LNCaP clone FGC (cell line): ENCODE results near the gene DLX5.

ENCODE experiments used
- DNase-seq: peaks from one replicate; pipeline ENCODE4 v3.0.0-alpha.2; 2011; ENCODE audit warnings: low read depth
- H3K4me3 ChIP-seq: 2 replicates; pipeline ENCODE4 v1.5.1; 2011; ENCODE audit warnings: mild to moderate bottlenecking, low read depth, low read length, control low read depth
- CTCF ChIP-seq: IDR thresholded peaks from 2 replicates; pipeline ENCODE4 v1.5.1; 2012; ENCODE audit warnings: mild to moderate bottlenecking; ENCODE audit not compliant: control insufficient read depth, insufficient read depth; ENCODE audit errors: extremely low read depth

DLX5 gene

GRCh38 chr7:97020996-97021746 lies 3.5 kb downstream of the DLX5 start:
- H3K4me3 ChIP-seq = no peak overlapping the region
- no peak for DNase-seq
- TF ChIP-seq CTCF = no peak

- DNase-seq = no peak
- TF ChIP-seq CTCF = no peak
- H3K4me3 ChIP-seq = no peak overlapping the region
Observed at GRCh38 chr7:97020601-97020995, 4.0 kb downstream of the DLX5 start.

GRCh38 chr7:97019710-97020225 lies 4.9 kb downstream of the DLX5 start:
- no peak for TF ChIP-seq CTCF
- no peak overlapping the region for H3K4me3 ChIP-seq
- DNase-seq = no peak

- DNase-seq = no peak
- no peak for TF ChIP-seq CTCF
- no peak overlapping the region for H3K4me3 ChIP-seq
Observed at GRCh38 chr7:97018791-97019531, 5.7 kb downstream of the DLX5 start.

- TF ChIP-seq CTCF = no peak
- H3K4me3 ChIP-seq = no peak overlapping the region
- no peak for DNase-seq
Observed at GRCh38 chr7:97018126-97018601, 6.5 kb downstream of the DLX5 start.

GRCh38 chr7:97017192-97018125 lies 7.2 kb downstream of the DLX5 start:
- no peak overlapping the region for H3K4me3 ChIP-seq
- no peak for TF ChIP-seq CTCF
- DNase-seq = no peak
